Right renal pelvis (tissue), 4 donors: ENCODE results near the gene TSSK2. TPM values are rescaled to one million over a fixed set of nuclear protein-coding genes. Genes with fewer than 3 reads are reported as not detected.
"Not testable (repeated sequence)": the region's sequence is repeated elsewhere in the genome, so short reads cannot be mapped to it uniquely, and the experiment has no call there.

Experiments used
- DNase-seq, 4 donors: peaks; one replicate each; pipeline ENCODE4 v3.0.0-alpha.2; 2013; ENCODE audit warnings: low read depth in 4 of 4, low spot score in 3 of 4, missing footprints in 1 of 4
- polyA plus RNA-seq, 4 donors: library from polyadenylated mRNA; unstranded; fragments of 120-200 nt; gene quantifications; one replicate each; pipeline ENCODE4 v1.2.1, GENCODE V29; 2013; ENCODE audit not compliant: insufficient read length in 4 of 4

The TSSK2 gene
- polyA plus RNA-seq: not detected

DNA sequence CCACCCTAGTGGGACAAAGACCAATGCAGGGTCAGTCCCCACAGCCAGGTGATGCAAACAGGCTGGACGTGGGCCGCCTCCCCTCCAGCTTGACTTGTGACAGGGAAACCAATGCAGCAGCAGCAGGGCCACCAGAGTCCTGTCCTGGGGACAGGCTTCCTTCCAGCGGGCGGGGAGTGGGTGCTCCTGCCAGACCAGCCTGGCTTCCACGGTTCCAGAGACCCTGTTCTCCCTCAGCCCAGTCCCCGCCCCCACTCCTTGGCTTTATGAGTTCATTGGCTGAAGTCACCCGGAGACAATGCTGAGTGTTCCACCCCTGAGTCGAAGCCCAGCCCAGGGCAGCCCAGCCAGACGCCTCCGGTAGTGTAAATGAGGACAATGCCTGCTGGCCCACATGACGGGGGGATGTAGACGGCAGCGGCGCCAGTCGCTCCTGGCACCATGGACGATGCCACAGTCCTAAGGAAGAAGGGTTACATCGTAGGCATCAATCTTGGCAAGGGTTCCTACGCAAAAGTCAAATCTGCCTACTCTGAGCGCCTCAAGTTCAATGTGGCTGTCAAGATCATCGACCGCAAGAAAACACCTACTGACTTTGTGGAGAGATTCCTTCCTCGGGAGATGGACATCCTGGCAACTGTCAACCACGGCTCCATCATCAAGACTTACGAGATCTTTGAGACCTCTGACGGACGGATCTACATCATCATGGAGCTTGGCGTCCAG, at the start of gene TSSK2:
TSSK2 (plus strand) TSS at position 350 of the 726 bp plus-strand sequence; CDS start at position 442, 92 bp downstream.
- no peak for DNase-seq

DNA sequence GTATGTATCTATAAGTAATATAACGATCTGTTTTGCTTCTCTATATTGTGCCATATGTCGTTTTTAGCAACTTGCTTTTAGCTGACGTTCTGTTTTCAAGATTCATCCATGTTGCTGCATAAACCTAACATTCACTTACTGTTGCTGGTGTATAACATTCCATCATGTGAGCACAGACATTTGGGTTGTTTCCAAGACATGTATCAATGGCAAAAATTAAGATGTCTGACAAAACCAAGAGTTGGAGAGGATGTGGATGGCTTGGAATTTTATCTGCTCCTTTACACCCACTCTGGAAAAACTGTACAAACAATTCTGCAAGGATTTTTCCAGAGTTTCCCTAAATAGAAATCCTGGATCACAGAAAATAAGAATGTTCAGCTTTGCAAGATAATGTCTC, 49.8 kb upstream of the TSSK2 start:
- no peak for DNase-seq

DNA sequence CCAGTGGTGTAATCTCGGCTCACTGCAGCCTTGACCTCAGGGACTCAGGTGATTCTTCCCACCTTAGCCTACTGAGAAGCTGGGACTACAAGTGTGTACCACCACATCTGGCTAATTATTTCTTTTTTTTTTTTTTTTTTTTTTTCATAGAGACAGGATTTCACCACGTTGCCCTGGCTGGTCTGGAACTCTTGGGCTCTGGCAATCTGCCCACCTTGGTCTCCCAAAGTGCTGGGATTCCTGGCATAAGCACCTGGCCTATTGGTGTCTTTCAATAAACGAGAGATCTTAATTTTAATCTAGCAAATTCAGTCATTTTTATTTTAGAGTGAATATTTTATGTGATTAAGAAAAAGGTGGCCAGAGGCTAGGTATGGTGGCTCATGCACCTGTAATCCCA, 49.0 kb upstream of the TSSK2 start:
- DNase-seq: no peak

DNA sequence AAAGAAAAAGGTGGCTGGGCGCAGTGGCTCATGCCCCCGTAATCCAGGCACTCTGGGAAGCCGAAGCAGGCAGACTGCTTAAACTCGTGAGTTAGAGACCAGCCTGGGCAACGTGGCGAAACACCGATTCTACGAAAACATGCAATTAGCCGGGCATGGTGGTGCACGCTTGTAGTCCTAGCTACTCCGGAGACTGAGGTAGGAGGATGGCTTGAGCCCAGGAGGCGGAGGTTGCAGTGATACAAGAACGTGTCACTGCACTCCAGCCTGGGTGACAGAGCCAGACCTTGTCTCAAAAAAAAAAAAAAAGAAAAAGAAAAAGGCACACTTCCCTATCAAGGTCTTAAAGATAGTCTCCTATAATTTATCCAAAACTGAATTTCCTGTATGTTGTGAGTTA, 48.3 kb upstream of the TSSK2 start:
- no peak for DNase-seq

DNA sequence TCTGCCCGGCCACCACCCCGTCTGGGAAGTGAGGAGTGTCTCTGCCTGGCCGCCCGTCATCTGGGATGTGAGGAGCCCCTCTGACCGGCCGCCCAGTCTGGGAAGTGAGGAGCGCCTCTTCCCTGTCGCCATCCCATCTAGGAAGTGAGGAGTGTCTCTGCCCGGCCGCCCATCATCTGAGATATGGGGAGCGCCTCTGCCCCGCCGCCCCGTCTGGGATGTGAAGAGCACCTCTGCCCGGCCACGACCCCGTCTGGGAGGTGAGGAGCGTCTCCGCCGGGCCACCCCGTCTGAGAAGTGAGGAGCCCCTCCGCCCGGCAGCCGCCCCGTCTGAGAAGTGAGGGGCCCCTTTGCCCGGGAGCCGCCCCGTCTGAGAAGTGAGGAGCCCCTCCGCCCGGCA, 47.0 kb upstream of the TSSK2 start:
- DNase-seq: not testable (repeated sequence)

DNA sequence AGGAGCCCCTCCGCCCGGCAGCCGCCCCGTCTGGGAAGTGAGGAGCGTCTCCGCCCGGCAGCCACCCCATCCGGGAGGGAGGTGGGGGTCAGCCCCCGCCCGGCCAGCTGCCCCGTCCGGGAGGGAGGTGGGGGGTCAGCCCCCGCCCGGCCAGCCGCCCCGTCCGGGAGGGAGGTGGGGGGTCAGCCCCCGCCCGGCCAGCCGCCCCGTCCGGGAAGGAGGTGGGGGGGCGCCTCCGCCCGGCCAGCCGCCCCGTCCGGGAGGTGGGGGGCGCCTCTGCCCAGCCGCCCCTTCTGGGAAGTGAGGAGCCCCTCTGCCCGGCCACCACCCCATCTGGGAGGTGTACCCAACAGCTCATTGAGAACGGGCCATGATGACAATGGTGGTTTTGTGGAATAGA, 46.5 kb upstream of the TSSK2 start:
- not testable (repeated sequence) for DNase-seq

DNA sequence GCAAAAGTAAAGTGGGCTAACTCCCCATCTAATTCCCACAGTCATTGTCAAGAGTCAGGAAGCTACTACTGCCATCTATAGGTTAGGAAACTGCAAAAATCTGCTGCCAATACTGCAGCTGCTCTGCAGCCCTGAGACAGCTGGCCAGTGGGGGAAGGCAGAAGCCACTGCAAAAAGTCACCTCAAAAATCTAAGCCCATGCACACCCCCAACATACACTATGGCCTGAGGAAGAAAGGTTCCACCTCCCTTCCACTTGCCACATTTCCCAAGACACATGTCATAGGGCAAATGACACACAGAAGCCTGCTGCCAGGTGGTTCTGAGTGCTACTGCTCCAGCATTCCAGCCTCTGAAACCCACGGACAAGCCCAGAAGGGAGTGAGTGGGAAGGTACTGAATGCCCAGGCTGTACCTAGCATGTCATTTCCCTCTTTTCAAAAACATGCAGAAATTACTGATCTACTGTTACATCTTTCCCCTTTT, 45.8 kb upstream of the TSSK2 start:
- DNase-seq: no peak

DNA sequence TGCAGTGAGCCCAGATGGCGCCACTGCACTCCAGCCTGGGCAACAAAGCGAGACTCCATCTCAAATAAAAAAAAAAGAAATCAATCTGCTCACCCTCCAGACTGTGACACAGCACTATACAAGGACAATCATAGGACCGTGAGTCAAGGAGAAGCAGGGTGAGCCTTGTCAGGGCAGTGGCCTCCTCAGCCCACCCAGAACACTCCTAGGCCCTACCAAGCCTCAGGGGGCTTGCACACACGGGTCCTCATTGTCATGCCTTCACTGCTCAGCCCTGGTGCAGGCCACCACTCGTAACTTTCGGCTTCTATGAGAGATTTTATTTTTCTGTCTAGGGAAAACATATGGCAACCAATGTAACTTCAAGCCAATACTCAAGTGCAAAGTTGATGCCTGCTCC, 44.7 kb upstream of the TSSK2 start:
- DNase-seq: no peak

DNA sequence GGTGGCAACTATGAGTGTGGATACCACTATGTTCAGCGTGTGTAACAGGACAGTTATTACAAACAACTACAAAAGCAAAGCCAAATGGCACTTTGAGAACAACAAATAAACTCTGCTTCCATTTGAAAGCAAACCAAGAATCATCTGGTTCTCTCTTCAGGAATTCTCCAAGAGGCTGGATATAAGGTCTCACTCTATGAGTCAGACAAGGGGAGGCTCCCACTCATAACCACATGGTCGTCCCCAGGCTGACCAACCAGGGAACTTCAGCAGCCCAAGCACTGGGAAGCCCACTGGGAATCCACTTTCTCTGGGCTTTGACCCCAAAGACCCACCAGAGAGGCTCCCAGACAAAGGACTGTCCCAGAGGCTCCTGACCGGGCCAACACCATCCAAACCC, 44.2 kb upstream of the TSSK2 start:
- no peak for DNase-seq

DNA sequence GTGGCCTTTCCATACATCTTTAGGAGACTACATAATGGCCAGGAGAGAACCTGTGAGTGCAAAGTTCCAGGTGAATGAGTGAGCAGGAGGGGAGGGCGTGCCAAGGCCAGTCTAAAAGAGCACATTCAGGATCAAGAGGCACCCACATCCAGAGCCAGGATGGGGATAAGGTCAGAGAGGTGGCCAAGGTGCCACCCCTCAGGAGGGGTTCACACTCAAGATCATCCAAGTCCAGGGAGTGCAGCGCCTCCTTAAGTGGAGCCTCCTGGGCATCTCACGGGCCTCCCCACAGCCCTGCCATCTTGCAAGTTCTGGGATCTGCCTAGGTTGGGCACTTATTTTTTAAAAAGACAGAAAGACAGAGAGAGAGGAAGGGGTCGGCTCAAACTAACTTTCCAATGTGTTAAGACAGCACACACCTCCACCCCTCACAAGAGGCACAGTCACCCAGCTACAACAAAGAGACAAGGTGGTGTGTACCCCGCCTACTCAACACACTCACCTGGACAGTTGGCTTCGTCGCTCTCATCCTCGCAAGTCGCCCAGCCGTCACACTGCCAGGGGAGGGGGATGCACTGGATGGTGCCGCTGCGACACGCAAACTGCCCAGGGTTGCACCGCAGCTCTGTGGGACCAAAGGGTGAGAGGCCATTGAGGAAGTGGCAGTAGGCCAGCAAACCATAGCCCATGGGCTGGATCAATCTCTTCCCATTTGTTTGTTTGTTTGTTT, 42.1 kb upstream of the TSSK2 start:
- DNase-seq: no peak

DNA sequence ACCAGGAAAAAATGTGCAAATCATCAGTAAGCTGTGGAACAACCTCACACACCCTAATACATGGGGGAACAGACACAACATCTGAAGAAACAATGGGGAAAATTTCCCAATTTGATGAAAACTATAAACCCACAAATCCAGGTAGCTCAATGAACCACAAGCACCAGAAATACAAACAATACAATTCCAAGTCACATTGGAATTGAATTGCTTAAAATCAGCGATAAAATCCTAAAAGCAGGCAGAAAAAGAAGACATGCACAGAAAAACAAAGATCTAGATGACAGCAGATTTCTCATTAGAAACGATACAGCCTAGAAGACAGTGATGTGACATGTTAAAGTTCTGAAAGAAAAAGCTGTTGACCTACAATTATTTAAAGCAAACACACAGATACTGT, 40.9 kb upstream of the TSSK2 start:
- DNase-seq: no peak

DNA sequence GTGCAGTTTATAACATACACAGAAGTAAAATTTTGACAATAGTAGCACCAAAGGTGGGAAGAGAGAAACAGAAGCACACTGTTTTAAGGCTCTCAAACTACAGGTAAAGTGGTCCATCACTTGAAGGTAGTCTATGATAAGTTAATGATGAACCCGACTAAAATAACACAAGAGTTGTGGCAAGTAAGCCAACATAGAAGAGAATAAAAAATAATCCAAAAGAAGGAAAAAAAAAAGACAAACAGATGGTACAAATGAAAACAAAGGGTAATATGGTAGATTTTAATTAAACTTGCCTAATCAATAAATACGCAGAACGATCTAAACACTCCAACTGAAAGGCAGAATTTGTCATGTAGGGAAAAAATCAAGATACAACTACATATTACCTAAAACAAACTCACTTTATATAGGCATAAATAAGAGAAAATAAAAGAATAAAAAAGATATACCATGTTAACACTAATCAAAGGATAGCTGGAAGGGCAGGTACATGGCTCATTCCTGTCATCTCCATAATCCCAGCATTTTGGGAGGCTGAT, 40.5 kb upstream of the TSSK2 start:
- no peak for DNase-seq

DNA sequence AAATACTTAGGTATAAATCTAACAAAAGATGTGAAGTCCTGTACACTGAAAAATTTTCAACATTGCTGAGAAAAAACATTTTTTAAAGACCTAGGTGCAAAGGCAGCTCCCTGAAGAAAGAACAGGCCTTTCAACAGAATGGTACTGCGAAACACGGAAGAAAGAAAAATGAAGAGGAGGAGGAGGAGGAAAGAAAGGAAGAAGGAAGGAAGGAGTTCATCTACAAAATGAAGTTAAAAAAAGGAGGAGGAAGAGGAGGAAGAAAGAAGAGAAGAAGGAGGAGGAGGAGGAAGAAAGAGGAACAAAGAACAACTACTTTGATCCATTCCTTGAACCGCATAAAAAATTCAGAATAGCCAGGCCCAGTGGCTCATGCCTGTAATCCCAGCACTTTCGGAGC, 38.4 kb upstream of the TSSK2 start:
- DNase-seq: no peak

DNA sequence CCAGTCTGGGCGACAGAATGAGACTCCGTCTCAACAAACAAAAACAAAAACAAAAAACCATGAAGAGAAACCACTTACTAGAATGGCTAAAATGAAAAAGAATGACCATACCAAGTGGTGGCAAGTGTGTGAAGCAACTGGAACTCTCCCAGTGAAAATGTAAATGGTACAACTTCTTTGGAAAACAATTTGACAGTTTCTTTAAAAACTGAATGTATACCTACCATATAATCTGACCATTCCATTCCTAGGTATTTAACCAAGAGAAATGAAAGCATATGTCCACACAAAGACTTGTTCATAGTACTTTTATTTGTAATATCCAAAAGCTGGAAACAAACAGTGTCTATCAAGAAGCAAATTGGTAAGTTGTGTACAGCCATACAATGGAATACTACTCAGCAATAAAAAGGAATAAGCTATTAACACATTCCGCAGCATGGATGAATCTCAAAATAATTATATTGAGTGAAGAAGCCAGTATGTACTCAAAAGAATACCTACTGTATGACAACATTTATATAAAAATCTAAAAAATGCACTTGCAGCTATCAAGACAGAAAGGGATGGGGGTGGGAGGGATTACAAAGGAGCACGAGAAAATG, 36.6 kb upstream of the TSSK2 start:
- DNase-seq: no peak

DNA sequence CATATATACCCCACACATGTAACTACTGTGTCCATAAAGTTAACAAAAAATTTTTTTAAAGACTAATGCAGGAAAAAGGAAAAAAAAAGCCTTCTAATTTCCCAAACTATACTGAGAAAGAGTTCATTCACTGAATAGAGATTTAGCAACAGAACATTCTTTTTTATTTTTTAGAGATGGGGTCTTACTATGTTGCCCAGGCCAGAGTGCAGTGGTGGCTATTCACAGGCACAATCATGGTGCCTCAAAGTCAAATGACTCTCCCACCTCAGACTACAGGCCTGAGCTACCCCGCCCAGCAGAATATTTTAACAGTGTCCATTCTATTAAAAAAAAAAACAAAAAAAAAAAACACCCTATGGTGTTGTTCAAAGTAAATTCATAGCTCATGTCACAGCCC, 34.6 kb upstream of the TSSK2 start:
- no peak for DNase-seq

DNA sequence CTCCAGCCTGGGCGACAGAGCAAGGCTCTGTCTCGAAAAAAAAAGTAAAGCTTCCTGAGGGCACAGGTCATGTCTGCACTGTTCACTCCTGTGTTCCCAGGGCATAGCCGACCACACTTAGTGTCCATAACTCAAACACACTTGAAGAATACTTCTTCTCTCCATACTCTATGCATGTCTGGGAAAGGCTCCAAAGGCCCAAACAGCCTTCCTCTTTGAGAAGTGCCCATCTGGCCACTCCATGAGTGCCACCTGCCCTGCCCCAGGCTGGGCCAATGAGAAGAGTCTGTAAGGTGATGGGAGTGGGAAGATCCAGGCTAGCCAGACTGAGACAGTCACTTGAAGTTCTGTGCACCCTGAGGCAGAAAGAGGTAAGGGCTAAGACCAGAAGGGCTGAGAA, 33.6 kb upstream of the TSSK2 start:
- DNase-seq: no peak

DNA sequence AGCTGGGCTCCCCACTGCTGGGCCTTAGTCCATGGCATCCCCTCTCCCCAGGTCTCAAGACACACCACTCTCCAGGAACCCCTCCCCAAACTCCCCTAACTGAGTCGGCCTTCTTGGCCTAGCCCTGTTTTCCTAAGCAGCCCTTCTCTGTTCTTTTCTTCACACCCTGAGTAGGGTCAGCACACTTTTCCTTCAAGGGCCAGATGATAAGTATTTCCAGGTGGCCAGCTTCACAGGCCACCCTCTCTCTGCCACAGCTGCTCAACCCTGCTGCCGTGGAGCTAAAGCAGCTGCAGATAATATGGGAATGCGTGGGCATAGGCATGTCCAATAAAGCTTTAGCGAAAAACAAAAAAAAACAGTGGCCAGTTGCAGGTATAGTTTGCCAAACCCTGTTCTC, 33.0 kb upstream of the TSSK2 start:
- no peak for DNase-seq

DNA sequence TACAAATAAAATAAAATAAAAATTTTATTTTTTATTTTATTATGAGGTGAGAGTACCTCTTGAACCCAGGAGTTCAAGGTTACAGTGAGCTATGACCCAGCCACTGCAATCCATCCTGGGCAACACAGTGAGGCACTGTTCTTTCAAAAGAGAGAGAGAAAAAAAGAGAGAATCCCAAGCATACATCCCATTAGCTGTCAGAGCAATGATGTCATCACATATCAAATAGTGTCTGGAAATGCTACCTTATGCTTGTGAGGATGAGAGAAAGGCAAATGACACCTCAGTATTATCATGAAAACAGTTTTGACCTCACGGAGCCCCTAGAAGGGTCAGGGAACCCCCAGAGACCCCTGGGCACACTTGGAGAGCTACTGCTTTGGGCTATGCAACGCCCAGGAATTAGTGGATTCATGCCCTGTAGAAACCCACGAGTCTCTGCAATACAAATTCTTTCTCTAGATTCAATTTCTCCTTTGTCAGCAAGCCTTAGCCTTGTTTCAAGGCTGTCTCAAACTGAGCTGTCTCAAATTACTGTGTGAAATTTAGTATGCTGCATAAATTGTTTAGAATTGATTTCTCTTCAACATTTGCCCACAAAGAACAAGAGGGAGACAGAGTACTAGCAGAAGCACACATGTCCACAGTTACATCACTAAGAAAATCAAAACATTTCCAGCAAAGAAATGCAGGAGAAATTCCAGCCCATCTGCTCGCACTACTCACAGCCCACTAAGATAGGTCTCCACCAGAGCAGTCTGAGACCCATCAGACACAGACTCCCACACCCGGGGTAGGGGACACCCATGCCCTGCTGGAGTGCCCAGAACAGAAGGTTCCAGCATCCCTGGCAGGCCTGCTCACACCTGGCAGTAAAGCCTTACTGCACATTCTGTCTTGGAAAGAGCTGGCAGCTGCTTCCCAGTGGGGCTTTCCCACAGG, 27.0 kb upstream of the TSSK2 start:
- DNase-seq: no peak

DNA sequence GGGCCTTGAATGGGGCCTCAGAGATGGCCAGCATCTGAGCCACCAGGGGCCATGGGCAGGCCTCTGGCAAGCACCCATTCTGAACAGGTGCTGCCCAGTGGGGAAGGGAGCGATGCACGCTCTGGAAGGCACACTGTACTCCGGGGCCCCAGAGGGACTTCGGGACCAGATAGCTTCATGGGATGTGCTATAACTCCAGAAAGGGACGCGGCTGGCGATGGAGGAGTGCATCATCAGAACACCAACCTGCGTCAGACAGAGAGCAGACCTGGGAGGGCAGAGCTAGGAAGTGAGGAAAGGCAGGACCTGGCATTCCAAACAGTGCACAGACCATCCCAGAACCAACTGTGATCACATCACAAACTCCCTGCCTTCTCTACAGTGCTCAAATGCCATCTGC, 25.7 kb upstream of the TSSK2 start:
- no peak for DNase-seq
